Heart left ventricle (tissue), 16 donors: Measurements from ENCODE around the gene ZNF816. TPM values are rescaled to one million over a fixed set of nuclear protein-coding genes. Genes with fewer than 3 reads are reported as not detected.

Source experiments
- ATAC-seq, 4 donors: fragments of 200-7000 bp; cut with Tn5 transposase; one replicate each; pipeline ENCODE4 v1.9.1; 2020 to 2022; ENCODE audit warnings: moderate library complexity in 4 of 4, mild to moderate bottlenecking in 3 of 4, moderate number of reproducible peaks in 1 of 4
- DNase-seq, 5 donors: peaks; one replicate each; pipeline ENCODE4 v3.0.0-alpha.2; 2020
- H3K27ac ChIP-seq, 12 donors: fragments of 200-600 bp; sonication (generic) in 4 of 12; one replicate each; pipeline versions ENCODE4 v1.5.0 to v1.8.0; 2016 to 2022; ENCODE audit warnings: mild to moderate bottlenecking in 2 of 12
- H3K27me3 ChIP-seq, 9 donors: fragments of 200-600 bp; sonication (generic) in 2 of 9; one replicate each; pipeline versions ENCODE4 v1.5.1 to v1.8.0; 2016 to 2022; ENCODE audit warnings: mild to moderate bottlenecking in 3 of 9
- H3K36me3 ChIP-seq, 9 donors: fragments of 200-600 bp; sonication (generic) in 2 of 9; one replicate each; pipeline versions ENCODE4 v1.5.0 to v1.8.0; 2018 to 2022; ENCODE audit warnings: mild to moderate bottlenecking in 2 of 9
- H3K4me1 ChIP-seq, 12 donors: fragments of 200-600 bp; sonication (generic) in 4 of 12; one replicate each; pipeline versions ENCODE4 v1.5.0 to v1.8.0; 2016 to 2022; ENCODE audit warnings: mild to moderate bottlenecking in 3 of 12
- H3K4me3 ChIP-seq, 12 donors: fragments of 200-600 bp; sonication (generic) in 4 of 12; one replicate each; pipeline versions ENCODE4 v1.5.0 to v1.8.0; 2017 to 2022; ENCODE audit warnings: mild to moderate bottlenecking in 9 of 12, moderate library complexity in 4 of 12
- H3K9me3 ChIP-seq, 12 donors: fragments of 200-600 bp; sonication (generic) in 4 of 12; one replicate each; pipeline versions ENCODE4 v1.5.0 to v1.8.0; 2016 to 2022; ENCODE audit warnings: mild to moderate bottlenecking in 1 of 12
- POLR2A ChIP-seq, 2 donors: fragments of 450-650 bp; IDR thresholded peaks; one replicate each; pipeline ENCODE4 v1.6.1; 2017; ENCODE audit warnings: antibody characterized with exemption in 2 of 2, mild to moderate bottlenecking in 2 of 2, moderate library complexity in 2 of 2
- WGBS, 4 donors: extraction: QIAGEN DNeasy Blood & Tissue Kit in 2 of 4; methylation state at CpG; one replicate each; pipeline versions ENCODE4 v1.1.5 to v1.1.7; 2013 to 2018; 5-methylcytosine and 5-hydroxymethylcytosine counted together
- intact Hi-C, 10 donors: fragments of 100-400 bp; cut with DNase I; formaldehyde crosslinking; loops; one replicate each; pipeline versions ENCODE4 v1.11.1 to v1.14.2; 2022
- polyA plus RNA-seq, 2 donors: library from polyadenylated mRNA; stranded (reverse); fragments of 200-250 nt; gene quantifications; one replicate each; pipeline ENCODE4 v1.2.3, GENCODE V29; 2013
- total RNA-seq, 9 donors: library from RNA; depleted of rRNA in 2 of 9; stranded (reverse); fragments of >200 nt in 2 of 9; fragmentation: NEBNext Ultra II Directional in 3 of 9; extraction: Animal tissue kit (Norgen Biotek cat#: 25700) in 3 of 9; gene quantifications; one replicate each; pipeline versions ENCODE4 v1.1.0 to v1.2.4, GENCODE V29; 2016 to 2023
- TF ChIP-seq, protein P1 (sequence below), 12 donors: fragments of 200-600 bp; sonication (generic) in 4 of 12; IDR thresholded peaks; one replicate each; pipeline versions ENCODE4 v1.5.0 to v1.8.0; 2018 to 2022; ENCODE audit warnings: antibody characterized with exemption in 12 of 12, mild to moderate bottlenecking in 5 of 12
- donor health status: ischemic (EF 13 %, LVEDD 7.1; RV severe dilation, severe dysfunction).
- donor health status: healthy with polysubstance abuse.
- donor health status: DM: no; HTN: yes; CAD: no.
- donor health status: DM: no; HTN: no; CAD: no.
- donor health status: ischemic (EF 25% LVEDD 6.9; RV normal size, moderate dysfunction).
- donor health status: ischemic (EF 25% LVEDD 5.7; RV mildly dilated, moderate dysfunction).
- donor health status: healthy.
- donor health status: DM: yes; HTN: yes; CAD: no.
- donor health status: ischemic (EF 35%, LVEDD 5.7; RV mildly dilated, moderate dysfunction).
- donor health status: nonischemic (EF 11% LVEDD 7.7; RV severe dilation, severe dysfunction).
- donor health status: DM: yes; HTN: yes; CAD: no.
- donor health status: PGD.
- donor health status: ischemic (EF 29% LVEDD 5.4; RV normal size, mild dysfunction).
- donor health status: nonischemic (EF 23%, LVEDD 6.1; RV moderate dilation, normal function).

The ZNF816 gene
- total and polyA plus RNA-seq, 11 donors, result 1.3 to 8.0 (median 4.3) TPM

DNA sequence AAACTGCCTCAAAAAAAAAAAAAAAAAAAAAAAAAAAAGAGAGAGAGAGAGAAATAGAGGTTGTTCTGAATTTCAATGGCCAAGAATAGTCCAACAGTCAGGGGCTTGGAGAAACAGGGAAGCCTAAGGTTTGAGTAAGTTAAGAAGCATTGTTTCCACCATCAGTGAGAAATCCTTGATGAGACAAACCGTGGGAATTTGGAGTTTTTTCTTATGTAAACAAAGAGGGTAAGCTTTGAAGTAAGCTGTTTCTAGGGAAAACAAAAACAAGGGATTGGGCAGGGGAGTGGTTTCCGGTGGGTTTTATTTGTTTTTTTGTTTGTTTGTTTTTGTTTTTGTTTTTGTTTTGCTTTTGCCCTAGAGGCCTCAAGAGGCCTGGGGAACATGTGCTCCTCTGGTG lies 39.8 kb upstream of the ZNF816 start:
- H3K9me3 ChIP-seq, result peaks cover 0 to 4% (median 0%) of the 10 kb centered on the region in 12 donors
- 36 to 59% (median 52%) methylated on average over 2 of the region's 2 CpGs for WGBS, 4 donors
- peaks cover 0 to 2% (median 0%) of the 10 kb centered on the region in 12 donors for H3K4me1 ChIP-seq
- DNase-seq (no peak), ATAC-seq (no peak)
- H3K36me3 ChIP-seq, result no peaks in the 10 kb centered on the region
- intact Hi-C loops, result no loop called here
- H3K27ac ChIP-seq, result no peak overlapping the region
- no peak overlapping the region for H3K4me3 ChIP-seq
- peaks cover 0 to 5% (median 0%) of the 10 kb centered on the region in 9 donors for H3K27me3 ChIP-seq
- no peak for TF ChIP-seq POLR2A (IDR thresholded peaks at IDR 0.05)
- TF ChIP-seq, protein P1, sequence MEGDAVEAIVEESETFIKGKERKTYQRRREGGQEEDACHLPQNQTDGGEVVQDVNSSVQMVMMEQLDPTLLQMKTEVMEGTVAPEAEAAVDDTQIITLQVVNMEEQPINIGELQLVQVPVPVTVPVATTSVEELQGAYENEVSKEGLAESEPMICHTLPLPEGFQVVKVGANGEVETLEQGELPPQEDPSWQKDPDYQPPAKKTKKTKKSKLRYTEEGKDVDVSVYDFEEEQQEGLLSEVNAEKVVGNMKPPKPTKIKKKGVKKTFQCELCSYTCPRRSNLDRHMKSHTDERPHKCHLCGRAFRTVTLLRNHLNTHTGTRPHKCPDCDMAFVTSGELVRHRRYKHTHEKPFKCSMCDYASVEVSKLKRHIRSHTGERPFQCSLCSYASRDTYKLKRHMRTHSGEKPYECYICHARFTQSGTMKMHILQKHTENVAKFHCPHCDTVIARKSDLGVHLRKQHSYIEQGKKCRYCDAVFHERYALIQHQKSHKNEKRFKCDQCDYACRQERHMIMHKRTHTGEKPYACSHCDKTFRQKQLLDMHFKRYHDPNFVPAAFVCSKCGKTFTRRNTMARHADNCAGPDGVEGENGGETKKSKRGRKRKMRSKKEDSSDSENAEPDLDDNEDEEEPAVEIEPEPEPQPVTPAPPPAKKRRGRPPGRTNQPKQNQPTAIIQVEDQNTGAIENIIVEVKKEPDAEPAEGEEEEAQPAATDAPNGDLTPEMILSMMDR (IDR thresholded peaks at IDR 0.05), result no peak

DNA sequence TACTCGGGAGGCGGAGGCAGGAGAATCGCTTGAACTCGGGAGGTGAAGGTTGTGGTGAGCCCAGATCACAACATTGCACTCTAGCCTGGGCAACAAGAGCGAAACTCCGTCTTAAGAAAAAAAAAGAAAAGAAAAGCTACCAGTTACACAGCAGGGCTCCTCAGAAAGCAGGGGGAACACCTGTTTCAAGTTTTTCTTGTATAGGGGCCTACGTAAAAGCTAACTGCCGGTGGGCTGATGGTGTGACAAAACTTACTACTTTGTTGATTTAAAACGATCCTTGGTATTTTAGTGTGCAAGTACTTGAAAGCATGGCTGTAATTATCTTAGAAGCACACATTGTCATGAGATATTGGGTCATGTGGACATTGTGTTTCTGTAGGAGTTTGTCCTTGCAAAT lies 35.3 kb upstream of the ZNF816 start:
- peaks cover 0 to 9% (median 3%) of the 10 kb centered on the region in 12 donors for H3K4me1 ChIP-seq
- H3K27me3 ChIP-seq, result peaks cover 0 to 5% (median 0%) of the 10 kb centered on the region in 9 donors
- intact Hi-C loops, result loop anchor here in 1 of 10 donors (10.0 kb wide), 1 partner anchor 107 kb away; the partner anchor contains the start of gene ZNF160
- DNase-seq (no peak), ATAC-seq (no peak)
- WGBS, 4 donors, result 74 to 82% (median 77%) methylated on average over 9 of the region's 9 CpGs
- H3K36me3 ChIP-seq, result no peaks in the 10 kb centered on the region
- no peak overlapping the region for H3K27ac ChIP-seq
- peaks cover 0 to 5% (median 0%) of the 10 kb centered on the region in 12 donors for H3K9me3 ChIP-seq
- H3K4me3 ChIP-seq, result no peak overlapping the region
- TF ChIP-seq, protein P1 (IDR thresholded peaks at IDR 0.05), result no peak
- TF ChIP-seq POLR2A (IDR thresholded peaks at IDR 0.05), result no peak

DNA sequence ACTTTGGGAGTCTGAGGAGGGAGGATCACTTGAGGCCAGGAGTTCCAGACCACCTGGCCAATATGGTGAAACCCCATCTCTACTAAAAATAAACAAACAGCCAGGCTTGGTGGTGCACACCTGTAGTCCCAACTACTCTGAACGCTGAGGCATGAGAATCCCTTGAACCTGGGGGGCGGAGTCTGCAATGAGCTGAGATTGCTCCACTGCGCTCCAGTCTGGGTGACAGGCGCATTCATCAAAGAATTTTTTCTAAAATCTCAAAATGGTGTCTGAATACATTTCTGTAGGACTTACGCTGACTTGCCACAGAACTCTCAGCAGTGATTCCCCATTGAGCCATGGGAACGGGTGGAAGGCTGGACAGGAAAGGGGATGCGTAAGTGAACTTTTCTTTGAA lies 33.0 kb upstream of the ZNF816 start:
- intact Hi-C loops, result loop anchor here in 1 of 10 donors (10.0 kb wide), 1 partner anchor 109 kb away; the partner anchor contains the start of gene ZNF160
- Histone ChIP-seq H3K27me3 (peaks cover 0 to 5% (median 0%) of the 10 kb centered on the region in 9 donors), H3K9me3 (peaks cover 0 to 5% (median 0%) of the 10 kb centered on the region in 12 donors), H3K4me1 (peaks cover 0 to 21% (median 7%) of the 10 kb centered on the region in 12 donors), H3K4me3 (no peak overlapping the region), H3K36me3 (no peaks in the 10 kb centered on the region), H3K27ac (no peak overlapping the region)
- WGBS, 4 donors, result 88 to 91% (median 90%) methylated on average over 7 of the region's 7 CpGs
- DNase-seq (no peak), ATAC-seq (no peak)
- TF ChIP-seq, protein P1 (IDR thresholded peaks at IDR 0.05), result no peak
- no peak for TF ChIP-seq POLR2A (IDR thresholded peaks at IDR 0.05)

DNA sequence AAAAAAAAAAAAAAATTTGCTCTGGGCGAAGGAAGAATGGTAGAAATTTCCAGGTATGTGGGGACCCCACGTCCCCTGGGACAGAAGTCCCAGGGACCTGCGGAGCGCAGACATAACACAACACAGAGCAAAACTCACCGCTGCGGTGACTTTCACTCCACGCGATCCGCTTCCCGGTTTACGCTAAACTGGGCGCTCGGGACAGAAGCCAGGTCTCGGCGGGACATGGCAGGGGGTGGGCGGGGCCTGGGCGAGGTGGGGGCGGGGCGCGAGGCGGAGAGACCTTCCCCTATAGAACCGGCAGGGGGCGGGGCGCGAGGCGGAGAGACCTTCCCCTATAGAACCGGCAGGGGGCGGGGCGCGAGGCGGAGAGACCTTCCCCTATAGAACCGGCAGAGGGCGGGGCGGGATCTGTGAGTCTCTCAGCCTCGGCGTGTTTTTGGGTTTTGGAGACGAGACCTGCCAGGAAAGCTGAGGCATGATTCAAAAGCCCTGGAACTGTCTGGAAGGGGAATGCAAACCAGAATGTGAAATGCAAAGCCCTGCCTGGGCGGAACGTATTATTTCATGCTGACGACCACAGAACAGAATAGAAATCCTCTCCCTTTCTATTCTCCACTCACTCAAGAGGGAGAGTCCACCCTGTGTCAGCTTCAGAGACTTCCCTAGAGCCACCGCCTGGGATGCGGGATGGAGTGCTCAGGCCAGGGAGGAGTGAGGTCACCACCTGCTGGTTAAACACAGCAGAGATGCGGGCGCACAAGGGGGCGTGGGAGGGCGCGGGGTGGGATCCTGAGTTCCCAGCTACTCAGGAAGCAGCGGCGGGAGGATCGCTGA lies 30.9 kb upstream of the ZNF816 start:
- 0 to 1% (median 1%) methylated on average over 28 to 50 of the region's 50 CpGs for WGBS, 4 donors
- Histone ChIP-seq H3K4me1 (peaks cover 0 to 21% (median 7%) of the 10 kb centered on the region in 12 donors), H3K9me3 (peaks cover 0 to 5% (median 0%) of the 10 kb centered on the region in 12 donors), H3K4me3 (peak overlapping the region; percentile 44 to 79 (median 61)), H3K36me3 (peaks cover 0 to 8% (median 0%) of the 10 kb centered on the region in 9 donors), H3K27me3 (peaks cover 0 to 4% (median 0%) of the 10 kb centered on the region in 9 donors), H3K27ac (peak overlapping the region in 11 of 12 donors; percentile 10 to 80 (median 62))
- peak; percentile 76 to 88 (median 82) for DNase-seq
- intact Hi-C loops, result loop anchor here in 2 of 10 donors (2.0 to 10.0 kb wide), 3 partner anchors 31 to 199 kb away; partner anchors contain the start of genes ZNF816 (in 2 of the 2), ZNF160 (in 1 of the 2) and ZNF665 (in 1 of the 2)
- ATAC-seq, result peak; percentile 81 to 96 (median 92)
- TF ChIP-seq, protein P1 (IDR thresholded peaks at IDR 0.05), result peak; percentile 53 to 83 (median 76)
- TF ChIP-seq POLR2A (IDR thresholded peaks at IDR 0.05), result no peak
